ENCODE data around the gene SCLY.

DNA sequence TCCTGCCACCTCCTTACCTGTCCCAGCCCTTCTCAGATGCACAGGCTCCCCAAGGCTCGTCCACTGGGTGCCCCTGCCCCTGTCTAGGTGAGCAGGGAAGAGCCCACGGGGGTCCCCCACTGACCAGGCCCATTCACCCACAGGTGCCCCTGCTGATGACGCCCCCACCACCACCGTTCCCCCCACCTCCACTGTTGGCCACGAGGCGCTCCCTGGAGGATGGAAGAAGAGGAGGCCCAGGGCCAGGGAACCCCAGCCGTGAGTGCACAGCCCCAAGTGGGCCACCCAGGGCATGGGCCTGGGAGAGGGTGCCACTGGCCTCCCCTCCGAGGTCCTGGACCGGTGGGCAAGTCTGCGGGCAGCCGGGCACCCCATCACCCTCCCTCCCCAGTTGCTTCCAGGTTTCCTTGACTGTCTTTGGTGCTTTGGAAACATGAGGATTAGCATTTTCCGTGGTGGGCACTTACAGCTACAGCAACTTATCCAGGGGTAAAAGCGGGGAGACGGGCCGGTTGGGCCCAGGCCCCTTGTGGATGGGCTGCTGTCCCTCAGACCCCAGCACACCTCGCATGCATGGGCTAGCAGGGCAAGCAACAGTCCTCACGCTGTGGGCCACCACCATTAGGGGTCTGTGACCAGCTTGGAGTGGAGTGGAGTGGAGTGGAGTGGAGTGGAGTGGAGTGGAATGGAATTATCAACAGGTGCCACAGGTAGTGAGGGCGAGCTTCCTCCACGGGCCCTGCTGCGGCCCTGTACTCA is 64.5 kb downstream of the SCLY start:
- TF ChIP-seq CEBPB (IDR thresholded peaks at IDR 0.05; ENCODE audit: low read depth) (no peak), FOSL1 (IDR thresholded peaks at IDR 0.05; ENCODE audit: low read depth) (no peak), POLR2AphosphoS5 (IDR thresholded peaks at IDR 0.05; ENCODE audit: low read depth, low read length) (no peak), POLR2A (IDR thresholded peaks at IDR 0.05; ENCODE audit: borderline replicate concordance, extremely low read depth, insufficient read depth, insufficient read length) (no peak)
- TF ChIP-seq, protein P1, sequence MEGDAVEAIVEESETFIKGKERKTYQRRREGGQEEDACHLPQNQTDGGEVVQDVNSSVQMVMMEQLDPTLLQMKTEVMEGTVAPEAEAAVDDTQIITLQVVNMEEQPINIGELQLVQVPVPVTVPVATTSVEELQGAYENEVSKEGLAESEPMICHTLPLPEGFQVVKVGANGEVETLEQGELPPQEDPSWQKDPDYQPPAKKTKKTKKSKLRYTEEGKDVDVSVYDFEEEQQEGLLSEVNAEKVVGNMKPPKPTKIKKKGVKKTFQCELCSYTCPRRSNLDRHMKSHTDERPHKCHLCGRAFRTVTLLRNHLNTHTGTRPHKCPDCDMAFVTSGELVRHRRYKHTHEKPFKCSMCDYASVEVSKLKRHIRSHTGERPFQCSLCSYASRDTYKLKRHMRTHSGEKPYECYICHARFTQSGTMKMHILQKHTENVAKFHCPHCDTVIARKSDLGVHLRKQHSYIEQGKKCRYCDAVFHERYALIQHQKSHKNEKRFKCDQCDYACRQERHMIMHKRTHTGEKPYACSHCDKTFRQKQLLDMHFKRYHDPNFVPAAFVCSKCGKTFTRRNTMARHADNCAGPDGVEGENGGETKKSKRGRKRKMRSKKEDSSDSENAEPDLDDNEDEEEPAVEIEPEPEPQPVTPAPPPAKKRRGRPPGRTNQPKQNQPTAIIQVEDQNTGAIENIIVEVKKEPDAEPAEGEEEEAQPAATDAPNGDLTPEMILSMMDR (IDR thresholded peaks at IDR 0.05 in 2 of 3, conservative IDR thresholded peaks at IDR 0.05 in 1 of 3; ENCODE audit: borderline replicate concordance in 1 of 3, insufficient read depth in 1 of 3, low read depth in 2 of 3, low read length in 2 of 3): no peak
